NCI-H510A treated with DMSO at 0.1 percent for 48 hours (cell line): ENCODE data around the gene NTN1.

ENCODE experiments used
- DNase-seq: peaks from one replicate; lab custom pipeline; 2025; lab: John Stamatoyannopoulos, UW

NTN1 gene

DNA sequence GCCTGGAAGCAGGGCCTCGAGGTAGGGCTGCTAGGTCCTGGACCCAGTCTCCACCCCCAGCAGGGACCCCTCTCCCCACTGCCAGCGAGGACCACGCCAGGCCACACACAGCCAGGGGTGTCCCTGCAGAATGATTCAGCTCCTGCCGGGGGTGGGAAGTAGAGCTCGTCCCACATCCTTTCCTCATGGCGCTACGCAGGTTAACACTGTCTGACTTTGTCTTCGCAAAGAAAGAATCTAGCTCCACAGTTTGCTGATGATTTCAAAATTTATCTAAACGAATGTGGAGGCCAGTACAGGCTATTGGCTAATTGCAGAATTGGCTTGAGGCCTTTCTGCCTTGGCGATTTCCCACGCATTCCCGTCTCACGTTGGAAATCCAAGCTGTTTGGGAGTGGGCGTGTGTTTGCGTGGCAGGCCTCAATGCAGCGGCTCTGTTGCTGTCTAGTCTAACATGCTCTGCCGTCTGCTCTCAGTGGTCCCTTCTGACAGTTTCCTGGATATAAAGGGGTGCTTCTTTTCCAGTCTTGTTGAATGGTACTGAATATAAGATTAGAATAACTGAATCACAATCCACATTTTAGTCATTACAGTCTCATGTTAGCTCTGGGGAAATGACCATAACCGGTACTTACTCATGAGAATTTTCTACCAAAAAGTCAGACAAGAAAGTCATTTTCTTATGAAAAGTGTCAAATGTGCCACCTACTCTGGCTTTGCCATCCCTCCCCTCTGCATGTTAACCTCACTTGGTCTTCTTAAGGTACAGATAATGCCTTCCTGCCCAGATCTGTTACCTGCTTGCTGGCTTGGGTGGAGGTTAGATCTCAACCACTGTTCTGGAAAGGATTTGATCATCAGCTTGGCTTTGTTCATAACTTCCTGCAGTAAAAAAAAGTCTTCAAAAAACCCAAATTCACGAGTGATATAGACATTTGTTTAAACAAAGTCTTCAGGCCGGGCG is 252.4 kb downstream of the NTN1 start:
- no peak for DNase-seq

DNA sequence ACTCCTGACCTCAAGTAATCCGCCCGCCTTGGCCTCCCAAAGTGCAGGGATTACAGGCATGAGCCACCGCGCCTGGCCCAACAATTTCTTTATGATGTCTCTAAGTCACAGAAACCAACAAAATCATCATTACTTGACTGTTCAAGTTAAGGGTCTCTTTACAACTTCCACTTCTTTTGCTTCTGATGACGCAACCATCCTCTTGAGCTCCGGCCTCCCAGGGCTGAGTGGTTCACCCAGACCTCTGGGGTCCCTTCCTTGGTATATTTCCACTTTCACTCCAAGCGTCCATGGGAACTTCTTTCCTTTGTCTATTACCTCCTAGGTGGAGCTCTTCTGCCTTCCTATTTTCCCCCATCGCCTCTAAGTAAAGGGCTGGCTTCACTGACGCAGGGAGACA is 253.7 kb downstream of the NTN1 start:
- no peak for DNase-seq

DNA sequence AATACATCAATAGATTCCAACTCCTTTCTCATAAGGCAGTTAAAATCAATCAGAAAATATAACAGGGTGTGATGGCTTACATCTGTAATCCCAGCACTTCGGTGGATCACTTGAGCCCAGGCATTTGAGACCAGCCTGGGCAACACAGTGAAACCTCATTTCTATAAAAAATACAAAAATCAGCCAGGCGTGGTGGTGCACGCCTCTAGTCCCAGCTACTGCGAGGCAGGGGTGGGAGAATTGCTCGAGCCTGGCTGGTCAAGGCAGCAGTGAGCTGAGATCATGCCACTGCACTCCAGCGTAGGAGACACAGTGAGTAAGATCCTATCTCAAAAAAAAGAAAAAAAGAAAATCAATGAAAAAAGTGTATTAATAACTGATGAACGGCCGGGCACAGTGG is 258.6 kb downstream of the NTN1 start:
- no peak for DNase-seq

DNA sequence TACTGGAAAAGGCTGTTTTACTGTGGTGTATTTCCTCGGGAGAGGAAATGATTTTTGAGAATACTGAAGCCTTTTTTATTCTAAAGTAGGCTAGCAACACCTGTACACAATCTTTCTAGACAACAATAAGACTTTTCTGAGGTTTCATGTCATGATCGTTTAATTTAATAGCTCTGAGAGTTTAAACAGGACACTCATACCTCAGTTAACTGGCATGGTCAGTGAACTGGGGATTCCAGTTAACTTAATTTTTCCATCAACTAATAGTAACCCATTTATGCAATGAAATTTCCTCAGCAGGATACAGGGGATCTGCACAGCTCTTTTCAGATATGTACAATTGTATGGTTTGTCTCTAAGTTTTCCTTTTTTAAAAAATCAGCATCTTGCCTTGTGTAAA is 262.6 kb downstream of the NTN1 start:
- no peak for DNase-seq

DNA sequence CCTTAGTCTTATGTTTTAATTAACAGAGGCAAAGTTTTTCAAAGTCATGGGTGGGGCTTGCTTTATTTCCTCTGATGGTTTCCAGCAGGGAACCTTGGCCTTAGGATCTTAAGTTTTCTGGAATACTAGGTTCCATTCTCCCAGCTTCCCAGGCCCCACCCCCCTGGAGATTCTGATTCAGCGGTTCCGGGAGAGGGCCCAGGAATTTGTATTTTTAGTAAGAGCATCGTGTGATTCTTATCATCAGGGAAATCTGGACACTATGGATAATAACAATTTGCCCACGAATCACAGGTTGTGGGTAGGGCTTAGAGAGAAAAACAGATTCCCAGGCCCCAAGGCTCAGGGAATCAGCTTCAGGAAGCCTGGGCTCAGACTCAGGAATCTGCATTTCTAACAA is 263.6 kb downstream of the NTN1 start:
- no peak for DNase-seq

DNA sequence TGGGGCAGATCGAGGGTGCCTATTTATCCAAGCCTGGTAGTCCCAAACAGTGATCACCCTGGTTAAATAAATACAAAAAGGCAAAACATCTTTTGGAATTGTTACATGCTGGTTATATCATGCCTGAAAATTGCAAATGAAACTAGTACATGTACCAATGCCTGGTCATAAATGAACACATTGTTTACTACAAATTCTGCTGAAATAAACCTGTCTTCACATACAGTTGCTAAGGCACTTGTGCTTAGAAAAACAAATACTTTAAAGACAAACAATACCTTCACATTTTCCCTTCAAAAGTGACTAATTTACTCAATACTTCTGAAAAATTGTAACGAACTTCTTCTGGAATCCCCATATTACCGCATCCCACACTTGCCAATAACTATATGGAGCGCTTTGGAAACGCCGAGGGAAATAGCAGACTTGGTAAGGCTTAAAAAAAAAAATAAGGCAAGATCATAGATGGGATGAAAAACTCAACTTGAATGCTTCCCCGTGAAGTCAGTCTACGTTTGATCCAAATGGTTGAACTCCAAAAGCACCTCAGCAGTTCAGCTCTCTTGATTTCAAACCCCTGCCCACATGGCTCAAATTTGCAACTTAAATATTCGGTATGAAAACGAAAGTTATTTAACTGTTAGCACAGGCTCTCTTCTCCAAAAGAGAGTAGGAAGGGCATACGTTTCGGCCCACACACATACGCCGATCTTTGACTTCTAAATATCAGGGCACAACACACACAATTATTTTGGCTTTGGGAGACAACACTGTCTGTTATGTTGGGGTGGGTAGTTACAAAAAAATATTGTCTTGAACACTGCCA is 264.5 kb downstream of the NTN1 start:
- DNase-seq, result no peak

DNA sequence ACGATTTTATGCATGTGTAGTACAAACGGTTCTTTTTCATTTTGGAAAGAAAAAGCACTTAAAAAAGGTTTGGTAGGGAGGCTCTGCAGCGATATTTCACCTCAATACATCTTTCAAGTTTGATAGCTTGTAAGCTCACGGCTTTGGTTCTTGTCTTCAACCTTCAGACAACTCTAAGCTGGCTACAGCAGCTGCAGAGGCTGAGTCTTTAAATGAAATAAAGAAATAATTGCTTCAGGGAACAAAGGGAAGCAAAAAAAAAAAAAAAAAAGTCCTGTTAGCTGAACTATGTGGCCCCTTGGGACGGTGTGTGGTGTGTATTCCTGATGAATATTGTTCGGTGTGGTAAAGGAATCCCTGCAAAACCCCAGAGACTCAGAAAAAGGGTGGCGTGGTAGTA is 265.1 kb downstream of the NTN1 start:
- no peak for DNase-seq

DNA sequence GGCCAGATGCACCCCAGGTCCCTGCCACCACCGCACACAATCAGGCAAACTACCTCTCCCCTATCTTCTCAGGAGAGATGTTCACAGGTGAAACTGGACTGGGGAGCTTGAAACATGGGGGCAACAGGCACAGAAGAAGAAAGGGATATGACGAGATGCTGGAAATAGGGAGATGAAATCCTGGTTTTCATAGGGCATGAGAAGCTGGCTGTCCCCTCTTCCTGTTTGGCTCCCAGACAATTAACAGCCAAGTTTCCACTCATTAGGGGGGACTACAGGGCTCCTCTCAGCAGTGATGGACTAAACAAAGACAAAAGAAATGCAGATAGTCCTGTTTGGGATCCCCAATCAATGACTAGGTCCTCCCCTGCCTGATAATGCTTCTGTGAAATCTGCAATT is 266.0 kb downstream of the NTN1 start:
- no peak for DNase-seq

DNA sequence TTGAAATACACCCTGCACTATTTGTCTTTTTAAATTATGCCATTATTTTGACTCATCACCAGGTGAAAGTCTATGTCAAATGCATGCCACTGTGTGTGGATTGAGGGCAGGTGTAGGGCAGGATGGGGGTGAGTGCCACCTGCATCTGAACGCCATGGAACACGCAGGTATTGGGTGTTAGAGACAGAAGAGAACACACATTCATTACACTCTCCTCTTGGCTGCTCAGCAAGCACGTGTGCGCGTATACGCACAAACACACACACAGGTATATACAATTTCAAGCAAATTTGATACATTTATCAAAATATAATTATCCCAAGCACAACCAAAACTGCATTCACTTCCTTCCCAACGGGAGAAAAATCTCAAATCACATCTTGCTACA is 268.9 kb downstream of the NTN1 start:
- DNase-seq, result no peak

DNA sequence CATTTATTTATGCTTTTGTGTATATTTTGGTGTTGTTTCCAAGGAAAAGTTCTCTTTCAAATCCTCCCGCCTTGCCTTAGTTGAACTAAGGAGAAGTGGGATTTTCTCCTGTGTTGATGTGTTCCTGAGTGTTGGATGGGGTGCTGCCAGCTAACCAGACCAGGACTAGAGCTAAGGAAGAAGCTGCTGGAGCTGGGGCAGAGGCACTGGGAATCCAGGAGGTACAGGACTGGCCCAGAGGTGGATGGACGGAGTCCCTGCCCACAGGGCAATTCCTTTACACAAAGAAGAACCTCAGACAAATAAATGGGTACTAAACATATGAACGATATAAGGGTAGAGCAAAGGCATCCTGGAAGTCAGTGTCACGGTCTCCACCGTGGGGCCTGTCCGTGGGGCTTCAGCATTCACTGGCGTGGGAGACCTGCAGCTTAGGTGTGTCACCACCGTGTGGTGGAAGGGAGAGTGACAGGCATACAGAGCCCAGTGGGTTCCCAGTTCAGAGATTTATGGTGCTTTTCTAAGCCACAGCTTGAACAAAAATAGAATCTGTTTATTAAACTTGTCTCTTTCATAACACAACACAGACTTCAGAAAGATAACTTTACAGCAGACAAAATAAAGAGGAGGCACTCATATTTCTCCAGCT is 270.7 kb downstream of the NTN1 start:
- DNase-seq, result no peak

DNA sequence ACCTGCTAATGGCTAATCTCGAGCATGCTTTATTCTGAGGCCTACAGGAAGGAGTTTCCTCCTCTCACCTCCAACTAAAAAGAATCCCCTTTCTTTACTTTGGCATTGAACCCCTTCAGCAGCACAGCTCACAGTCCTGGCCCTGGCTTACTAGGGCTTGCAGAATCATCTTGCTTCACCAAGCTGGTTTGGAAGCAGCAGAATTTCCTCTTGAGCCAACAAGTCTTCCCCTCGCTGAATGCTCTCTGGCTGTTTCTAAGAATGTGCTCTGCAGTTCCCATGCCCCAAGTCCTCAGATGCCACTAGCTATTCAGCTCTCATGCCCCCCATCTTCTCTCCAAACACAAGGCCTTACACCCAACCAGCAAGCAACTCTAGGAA is 271.2 kb downstream of the NTN1 start:
- no peak for DNase-seq
